HCT116 (cell line): ENCODE measurements around the gene VTI1A. TPM values are rescaled to one million over a fixed set of nuclear protein-coding genes. Genes with fewer than 3 reads are reported as not detected.

ENCODE experiments used
- ATAC-seq: fragments of 200-7000 bp; cut with Tn5 transposase; 2 replicates; pipeline ENCODE4 v1.9.1; 2020; ENCODE audit warnings: mild to moderate bottlenecking, moderate library complexity
- BruUV-seq: library from RNA; stranded (reverse); fragments of 400-500 nt; replicated peaks from 2 replicates; lab custom pipeline; 2021; lab: Mats Ljungman, UMichigan
- CTCF ChIA-PET: fragments of 300-600 bp; sonication (Branson Sonifier 250); formaldehyde crosslinking; loops from one replicate; lab custom pipeline; 2021; ENCODE audit warnings: antibody characterized with exemption; lab: Charles Lee
- POLR2A ChIA-PET: fragments of 300-600, 350-600 bp; sonication (Branson Sonifier 250); formaldehyde crosslinking; loops from one replicate; lab custom pipeline; 2021; ENCODE audit warnings: antibody characterized with exemption; lab: Charles Lee
- RAD21 ChIA-PET, 2 experiments: fragments of 300-600 bp; sonication (Branson Sonifier 250); formaldehyde crosslinking; loops; one replicate each; lab custom pipeline; 2023; ENCODE audit warnings: low total read pairs in 2 of 2; ENCODE audit not compliant: uncharacterized antibody in 2 of 2, unreplicated experiment in 2 of 2, low non-redundant PET in 1 of 2; lab: Charles Lee
- DNase-seq: peaks from one replicate; pipeline ENCODE4 v3.0.0-alpha.2; 2010; ENCODE audit warnings: low read depth, low spot score
- H2AFZ ChIP-seq: fragments of 200-600 bp; shearing (Covaris generic), sonication (generic); 2 replicates; pipeline ENCODE4 v1.6.1; 2017; ENCODE audit warnings: low read depth, mixed run types, mixed read lengths, antibody characterized with exemption, low read length; ENCODE audit not compliant: poor library complexity, severe bottlenecking
- H3K27ac ChIP-seq: 2 replicates; pipeline ENCODE4 v1.5.1; 2012; ENCODE audit warnings: low read depth, low read length
- H3K27me3 ChIP-seq: fragments of 200-600 bp; sonication (generic); 2 replicates; pipeline ENCODE4 v1.6.1; 2016; ENCODE audit warnings: mixed run types, low read length, mixed read lengths; ENCODE audit not compliant: insufficient read depth
- H3K36me3 ChIP-seq, 2 experiments: fragments of 200-500 bp in 1 of 2; fragments of 200-600 bp in 1 of 2; sonication (Bioruptor generic) in 1 of 2; sonication (generic) in 1 of 2; 2 replicates each; pipeline versions ENCODE4 v1.5.1 to v1.6.1; 2014 to 2016; ENCODE audit warnings: low read length in 2 of 2, inconsistent platforms in 1 of 2, mixed read lengths in 1 of 2, mixed run types in 1 of 2; ENCODE audit not compliant: insufficient read depth in 2 of 2, control insufficient read depth in 1 of 2
- H3K4me1 ChIP-seq, 2 experiments: fragments of 200-600 bp in 1 of 2; sonication (generic) in 1 of 2; 2 replicates each; pipeline versions ENCODE4 v1.5.1 to v1.6.1; 2012 to 2017; ENCODE audit warnings: low read length in 2 of 2, inconsistent platforms in 1 of 2, mild to moderate bottlenecking in 1 of 2, mixed read lengths in 1 of 2, mixed run types in 1 of 2, moderate library complexity in 1 of 2; ENCODE audit not compliant: insufficient read depth in 2 of 2, control insufficient read depth in 1 of 2
- H3K4me2 ChIP-seq: fragments of 200-600 bp; sonication (generic); 2 replicates; pipeline ENCODE4 v1.6.1; 2017; ENCODE audit warnings: mixed run types, low read length, mixed read lengths
- H3K4me3 ChIP-seq, 2 experiments: fragments of 200-600 bp in 1 of 2; sonication (generic) in 1 of 2; replicated peaks in 1 of 2; 2 replicates each; pipeline ENCODE4 v1.5.1; 2011 to 2016; ENCODE audit warnings: low read length in 2 of 2, control low read depth in 1 of 2, low read depth in 1 of 2, mild to moderate bottlenecking in 1 of 2, mixed read lengths in 1 of 2, mixed run types in 1 of 2
- H3K79me2 ChIP-seq: fragments of 200-600 bp; sonication (generic); 2 replicates; pipeline ENCODE4 v1.6.1; 2017; ENCODE audit warnings: mild to moderate bottlenecking, mixed run types, low read length, moderate library complexity, mixed read lengths; ENCODE audit not compliant: insufficient read depth
- H3K9ac ChIP-seq: fragments of 200-600 bp; sonication (generic); 2 replicates; pipeline ENCODE4 v1.6.1; 2016; ENCODE audit warnings: low read length, mixed read lengths
- H3K9me2 ChIP-seq: fragments of 200-600 bp; sonication (generic), shearing (Covaris generic); 2 replicates; pipeline ENCODE4 v1.6.1; 2017; ENCODE audit warnings: mixed run types, mild to moderate bottlenecking, moderate library complexity; ENCODE audit not compliant: insufficient read depth
- H3K9me3 ChIP-seq, 2 experiments: fragments of 200-500 bp in 1 of 2; fragments of 200-600 bp in 1 of 2; sonication (Bioruptor generic) in 1 of 2; sonication (generic) in 1 of 2; 2 replicates each; pipeline ENCODE4 v1.6.1; 2014 to 2017; ENCODE audit warnings: low read length in 2 of 2, mixed read lengths in 2 of 2, inconsistent platforms in 1 of 2, low read depth in 1 of 2, mild to moderate bottlenecking in 1 of 2, mixed run types in 1 of 2, moderate library complexity in 1 of 2; ENCODE audit not compliant: control insufficient read depth in 1 of 2, insufficient read depth in 1 of 2
- H4K20me1 ChIP-seq: fragments of 200-600 bp; sonication (generic), shearing (Covaris generic); 2 replicates; pipeline ENCODE4 v1.6.1; 2017; ENCODE audit warnings: mixed run types, mild to moderate bottlenecking, moderate library complexity; ENCODE audit not compliant: insufficient read depth
- CBX3 ChIP-seq: IDR thresholded peaks from 2 replicates; pipeline ENCODE4 v1.6.1; 2012; ENCODE audit warnings: low read depth
- EGR1 ChIP-seq: IDR thresholded peaks from 2 replicates; pipeline ENCODE4 v1.6.1; 2012; ENCODE audit warnings: low read depth
- ELF1 ChIP-seq: IDR thresholded peaks from 2 replicates; pipeline ENCODE4 v1.6.1; 2012; ENCODE audit warnings: low read depth, borderline replicate concordance
- EZH2 ChIP-seq: fragments of 200-600 bp; sonication (generic); IDR thresholded peaks from 2 replicates; pipeline ENCODE4 v1.6.1; 2017; ENCODE audit warnings: antibody characterized with exemption, mixed run types
- EZH2phosphoT487 ChIP-seq: fragments of 200-600 bp; IDR thresholded peaks from 2 replicates; pipeline ENCODE4 v1.6.1; 2018; ENCODE audit warnings: antibody characterized with exemption, borderline replicate concordance
- FOSL1 ChIP-seq: IDR thresholded peaks from 2 replicates; pipeline ENCODE4 v1.6.1; 2012; ENCODE audit warnings: low read depth
- MAX ChIP-seq: IDR thresholded peaks from 2 replicates; pipeline ENCODE4 v1.6.1; 2012
- POLR2AphosphoS5 ChIP-seq: IDR thresholded peaks from 2 replicates; pipeline ENCODE4 v1.6.1; 2011; ENCODE audit warnings: mild to moderate bottlenecking, low read depth, low read length, moderate library complexity
- RAD21 ChIP-seq: IDR thresholded peaks from 2 replicates; pipeline ENCODE4 v1.6.1; 2012; ENCODE audit warnings: low read depth, mild to moderate bottlenecking
- REST ChIP-seq: IDR thresholded peaks from 2 replicates; pipeline ENCODE4 v1.6.1; 2012; ENCODE audit warnings: low read depth
- SRF ChIP-seq: IDR thresholded peaks from 2 replicates; pipeline ENCODE4 v1.6.1; 2012; ENCODE audit warnings: low read depth
- TCF7L2 ChIP-seq: IDR thresholded peaks from 2 replicates; pipeline ENCODE4 v1.7.0; 2011; ENCODE audit warnings: borderline replicate concordance, inconsistent platforms; ENCODE audit not compliant: insufficient read depth, insufficient read length; ENCODE audit errors: extremely low read depth
- YY1 ChIP-seq: IDR thresholded peaks from 2 replicates; pipeline ENCODE4 v1.6.1; 2011; ENCODE audit warnings: low read length, low read depth, moderate library complexity, mild to moderate bottlenecking; ENCODE audit not compliant: insufficient replicate concordance; ENCODE audit errors: extremely low read depth
- ZBTB33 ChIP-seq: IDR thresholded peaks from 2 replicates; pipeline ENCODE4 v1.6.1; 2011; ENCODE audit warnings: mild to moderate bottlenecking, low read length, moderate library complexity; ENCODE audit not compliant: insufficient replicate concordance; ENCODE audit errors: extremely low read depth
- ZFX ChIP-seq: fragments of 450-650 bp; IDR thresholded peaks from 2 replicates; pipeline ENCODE4 v1.6.1; 2017
- intact Hi-C: fragments of 100-400 bp; cut with micrococcal nuclease; formaldehyde crosslinking; loops from 2 replicates; pipeline ENCODE4 v1.10.0; 2022
- total RNA-seq: library from RNA; stranded (reverse); gene quantifications from one replicate; pipeline ENCODE4 v1.2.1, GENCODE V29; 2021; ENCODE audit not compliant: unreplicated experiment
- TF ChIP-seq, protein P1 (sequence below), 3 experiments: fragments of 200-600 bp in 1 of 3; sonication (generic) in 1 of 3; IDR thresholded peaks in 2 of 3; conservative IDR thresholded peaks in 1 of 3; 2 replicates each; pipeline ENCODE4 v1.5.1; 2012 to 2017; ENCODE audit warnings: low read depth in 2 of 3, low read length in 2 of 3, antibody characterized with exemption in 1 of 3, borderline replicate concordance in 1 of 3, control low read depth in 1 of 3, mild to moderate bottlenecking in 1 of 3, mixed read lengths in 1 of 3, mixed run types in 1 of 3, moderate library complexity in 1 of 3; ENCODE audit not compliant: insufficient read depth in 1 of 3
- TF ChIP-seq, protein P2 (sequence below): IDR thresholded peaks from 2 replicates; pipeline ENCODE4 v1.6.1; 2012

The VTI1A gene
- total RNA-seq, 1 experiment from 2014 or later, result 80.7 TPM

DNA sequence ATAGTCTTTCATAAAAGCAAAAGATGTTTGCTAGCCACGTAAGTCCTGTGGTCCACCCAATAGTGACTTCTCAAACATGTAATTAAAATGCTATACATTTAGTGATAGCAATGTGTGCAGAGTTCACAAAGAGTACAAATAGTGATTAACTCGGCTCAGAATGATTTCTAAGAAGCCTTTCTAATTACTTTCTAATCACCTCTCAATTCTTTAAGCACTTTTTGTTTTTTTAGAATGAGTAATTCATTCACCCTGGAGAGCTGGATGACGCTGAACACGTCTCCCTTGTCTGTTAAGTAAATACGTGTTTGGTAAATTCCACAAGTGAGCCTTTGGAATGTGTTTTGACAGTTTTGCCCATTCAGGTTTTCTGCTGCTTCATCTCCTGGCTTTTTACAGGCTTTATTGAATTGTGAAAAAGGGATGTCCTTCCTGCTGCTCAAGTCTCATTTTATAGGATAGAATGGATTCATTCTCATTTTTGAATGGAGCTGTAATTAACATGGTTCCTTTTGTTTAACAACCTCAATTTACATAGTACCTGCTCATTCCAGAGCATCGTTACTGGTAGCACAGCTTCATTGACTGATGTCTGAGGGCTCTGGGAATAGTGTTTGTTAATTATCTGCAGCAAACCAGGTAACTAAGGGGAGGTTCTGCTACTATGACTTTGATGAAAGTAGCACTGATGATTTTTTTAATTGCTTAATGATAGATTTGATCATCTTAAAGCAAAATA, 212.1 kb downstream of the VTI1A start:
- intact Hi-C loops, result no loop called here
- 0 out of 2 replicates have a peak, but pooled peaks have one; percentile 19 for TF ChIP-seq RAD21
- no peak for TF ChIP-seq EZH2
- peak; percentile 74 for TF ChIP-seq FOSL1
- peak; percentile 38; the same call in 1 of the 2 replicates for TF ChIP-seq MAX
- no peak for TF ChIP-seq YY1
- no peak for TF ChIP-seq TCF7L2
- no peak for TF ChIP-seq ELF1
- TF ChIP-seq, protein P1, sequence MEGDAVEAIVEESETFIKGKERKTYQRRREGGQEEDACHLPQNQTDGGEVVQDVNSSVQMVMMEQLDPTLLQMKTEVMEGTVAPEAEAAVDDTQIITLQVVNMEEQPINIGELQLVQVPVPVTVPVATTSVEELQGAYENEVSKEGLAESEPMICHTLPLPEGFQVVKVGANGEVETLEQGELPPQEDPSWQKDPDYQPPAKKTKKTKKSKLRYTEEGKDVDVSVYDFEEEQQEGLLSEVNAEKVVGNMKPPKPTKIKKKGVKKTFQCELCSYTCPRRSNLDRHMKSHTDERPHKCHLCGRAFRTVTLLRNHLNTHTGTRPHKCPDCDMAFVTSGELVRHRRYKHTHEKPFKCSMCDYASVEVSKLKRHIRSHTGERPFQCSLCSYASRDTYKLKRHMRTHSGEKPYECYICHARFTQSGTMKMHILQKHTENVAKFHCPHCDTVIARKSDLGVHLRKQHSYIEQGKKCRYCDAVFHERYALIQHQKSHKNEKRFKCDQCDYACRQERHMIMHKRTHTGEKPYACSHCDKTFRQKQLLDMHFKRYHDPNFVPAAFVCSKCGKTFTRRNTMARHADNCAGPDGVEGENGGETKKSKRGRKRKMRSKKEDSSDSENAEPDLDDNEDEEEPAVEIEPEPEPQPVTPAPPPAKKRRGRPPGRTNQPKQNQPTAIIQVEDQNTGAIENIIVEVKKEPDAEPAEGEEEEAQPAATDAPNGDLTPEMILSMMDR (IDR thresholded peaks at IDR 0.05 in 2 of 3, conservative IDR thresholded peaks at IDR 0.05 in 1 of 3; ENCODE audit: borderline replicate concordance in 1 of 3, insufficient read depth in 1 of 3, low read depth in 2 of 3, low read length in 2 of 3), result no peak
- TF ChIP-seq EZH2phosphoT487, result no peak
- no peak for TF ChIP-seq ZBTB33
- TF ChIP-seq CBX3, result peak; percentile 26; the same call in 1 of the 2 replicates
- TF ChIP-seq, protein P2, sequence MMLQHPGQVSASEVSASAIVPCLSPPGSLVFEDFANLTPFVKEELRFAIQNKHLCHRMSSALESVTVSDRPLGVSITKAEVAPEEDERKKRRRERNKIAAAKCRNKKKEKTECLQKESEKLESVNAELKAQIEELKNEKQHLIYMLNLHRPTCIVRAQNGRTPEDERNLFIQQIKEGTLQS, result no peak
- no peak for TF ChIP-seq POLR2AphosphoS5
- no peak for TF ChIP-seq REST
- TF ChIP-seq SRF, result 0 out of 2 replicates have a peak, but pooled peaks have one; percentile 44
- no peak for TF ChIP-seq ZFX
- no peak for TF ChIP-seq EGR1

More for the DNA sequence above, 212.1 kb downstream of the VTI1A start:
- no peaks in the 10 kb centered on the region for H4K20me1 ChIP-seq
- peak overlapping the region; percentile 56 for H3K4me2 ChIP-seq
- ChIA-PET POLR2A (interaction anchor here (1.0 kb wide), 1 partner anchor 9 kb away, joined by 3 read pairs; no protein-coding TSS in a partner anchor), RAD21 (interaction anchor here in 1 of 2 experiments (0.6 kb wide), 1 partner anchor 14 kb away, joined by 4 read pairs; no protein-coding TSS in a partner anchor), CTCF (interaction anchor here (0.8 to 1.3 kb wide), 2 partner anchors 11 to 183 kb away, joined by 4 to 5 read pairs; no protein-coding TSS in a partner anchor)
- peak overlapping the region in 1 of 2 experiments; percentile 1; a peak in 1 of 4 replicates for H3K4me3 ChIP-seq
- ATAC-seq, result peak; percentile 46
- DNase-seq, result peak; percentile 41
- H3K4me1 ChIP-seq, result peaks cover 62 to 80% of the 10 kb centered on the region in 2 experiments
- 0 out of 4 replicates have a peak, but pooled peaks cover 0 to 4% of the 10 kb centered on the region in 2 experiments for H3K36me3 ChIP-seq
- no peaks in the 10 kb centered on the region for H3K27me3 ChIP-seq
- H2AFZ ChIP-seq, result no peak overlapping the region
- H3K27ac ChIP-seq, result peak overlapping the region; percentile 63
- peak overlapping the region; percentile 13 for H3K9ac ChIP-seq
- BruUV-seq, result no TSS peak
- H3K79me2 ChIP-seq, result peaks cover 32% of the 10 kb centered on the region; the same call in 1 of the 2 replicates
- no peaks in the 10 kb centered on the region for H3K9me2 ChIP-seq
- H3K9me3 ChIP-seq, result no peaks in the 10 kb centered on the region
